HepG2 (cell line): ENCODE measurements around the gene NMRAL1. TPM values are rescaled to one million over a fixed set of nuclear protein-coding genes. Genes with fewer than 3 reads are reported as not detected.

Experiments
- FOSL2 ChIP-seq: sonication (generic); formaldehyde crosslinking; IDR thresholded peaks from 2 replicates; pipeline ENCODE4 v1.4.0; 2020; ENCODE audit warnings: missing genetic modification reagents
- FOXA3 ChIP-seq: IDR thresholded peaks from 2 replicates; pipeline ENCODE4 v1.6.1; 2016; ENCODE audit warnings: missing genetic modification reagents, missing compliant biosample characterization
- GABPA ChIP-seq, 2 experiments: IDR thresholded peaks; 2 replicates each; pipeline ENCODE4 v1.6.1; 2011 to 2016; ENCODE audit warnings: low read depth in 2 of 2, low read length in 1 of 2, missing biosample characterization in 1 of 2, missing genetic modification characterization in 1 of 2
- HHEX ChIP-seq: IDR thresholded peaks from 2 replicates; pipeline ENCODE4 v1.6.1; 2016; ENCODE audit warnings: control low read depth
- IRF2 ChIP-seq: IDR thresholded peaks from 2 replicates; pipeline ENCODE4 v1.6.1; 2018; ENCODE audit warnings: missing genetic modification reagents, missing compliant biosample characterization
- JUND ChIP-seq: sonication (generic); formaldehyde crosslinking; IDR thresholded peaks from 2 replicates; pipeline ENCODE4 v1.8.0; 2022; ENCODE audit warnings: mild to moderate bottlenecking, missing genetic modification reagents
- KAT2B ChIP-seq: fragments of 150-350 bp; IDR thresholded peaks from 2 replicates; pipeline ENCODE4 v1.6.1; 2014; ENCODE audit warnings: low read depth, low read length, borderline replicate concordance
- LBX2 ChIP-seq: sonication (generic); formaldehyde crosslinking; IDR thresholded peaks from 2 replicates; pipeline ENCODE4 v1.5.0; 2020; ENCODE audit warnings: missing genetic modification reagents, mild to moderate bottlenecking, borderline replicate concordance
- MBD4 ChIP-seq: IDR thresholded peaks from 2 replicates; pipeline ENCODE4 v1.6.1; 2012; ENCODE audit warnings: low read length, inconsistent platforms, borderline replicate concordance
- MEIS1 ChIP-seq: sonication (generic); formaldehyde crosslinking; IDR thresholded peaks from 2 replicates; pipeline ENCODE4 v1.9.0; 2021; ENCODE audit warnings: mild to moderate bottlenecking, missing genetic modification reagents, moderate library complexity, borderline replicate concordance
- MXI1 ChIP-seq: IDR thresholded peaks from 3 replicates; pipeline ENCODE4 v1.6.1; 2012; ENCODE audit warnings: low read depth, low read length, inconsistent platforms, borderline replicate concordance
- NFYB ChIP-seq: sonication (generic); formaldehyde crosslinking; IDR thresholded peaks from 2 replicates; pipeline ENCODE4 v1.4.0; 2020; ENCODE audit warnings: missing genetic modification reagents
- NR2F2 ChIP-seq: IDR thresholded peaks from 2 replicates; pipeline ENCODE4 v1.6.1; 2012; ENCODE audit warnings: low read depth, inconsistent platforms, borderline replicate concordance
- PHF21A ChIP-seq: sonication (generic); formaldehyde crosslinking; IDR thresholded peaks from 2 replicates; pipeline ENCODE4 v1.5.0; 2020; ENCODE audit warnings: mild to moderate bottlenecking, missing genetic modification reagents
- PHF8 ChIP-seq: sonication (generic); formaldehyde crosslinking; IDR thresholded peaks from 2 replicates; pipeline ENCODE4 v1.5.0; 2020; ENCODE audit warnings: missing genetic modification reagents
- PITX1 ChIP-seq: sonication (generic); formaldehyde crosslinking; IDR thresholded peaks from 2 replicates; pipeline ENCODE4 v1.5.1; 2020; ENCODE audit warnings: mild to moderate bottlenecking, missing genetic modification reagents
- POLR2AphosphoS2 ChIP-seq: IDR thresholded peaks from 2 replicates; pipeline ENCODE4 v1.6.1; 2011; ENCODE audit warnings: low read depth, low read length, improper control_type of control experiment
- TFAP4 ChIP-seq: sonication (generic); IDR thresholded peaks from 2 replicates; pipeline ENCODE4 v1.6.1; 2016; ENCODE audit warnings: low read depth, borderline replicate concordance
- TFDP1 ChIP-seq: IDR thresholded peaks from 2 replicates; pipeline ENCODE4 v1.6.1; 2016; ENCODE audit warnings: missing compliant biosample characterization, missing genetic modification reagents, borderline replicate concordance
- TP53 ChIP-seq: sonication (generic); formaldehyde crosslinking; conservative IDR thresholded peaks from 2 replicates; pipeline ENCODE4 v1.4.0; 2020; ENCODE audit warnings: missing genetic modification reagents
- ZC3H13 ChIP-seq: sonication (generic); formaldehyde crosslinking; IDR thresholded peaks from 2 replicates; pipeline ENCODE4 v1.8.1; 2023; ENCODE audit warnings: mild to moderate bottlenecking, missing genetic modification reagents, moderate library complexity
- ZMAT3 ChIP-seq: sonication (generic); formaldehyde crosslinking; conservative IDR thresholded peaks from 2 replicates; pipeline ENCODE4 v1.7.0; 2021; ENCODE audit warnings: missing genetic modification reagents
- ZNF10 ChIP-seq: sonication (generic); formaldehyde crosslinking; IDR thresholded peaks from 2 replicates; pipeline ENCODE4 v1.4.0; 2020; ENCODE audit warnings: mild to moderate bottlenecking, low read depth, missing genetic modification reagents, borderline replicate concordance
- ZNF207 ChIP-seq: fragments of 450-650 bp; IDR thresholded peaks from 2 replicates; pipeline ENCODE4 v1.6.1; 2016; ENCODE audit warnings: antibody characterized with exemption, borderline replicate concordance
- ZNF235 ChIP-seq: sonication (generic); formaldehyde crosslinking; IDR thresholded peaks from 2 replicates; pipeline ENCODE4 v1.8.1; 2023; ENCODE audit warnings: mild to moderate bottlenecking, missing genetic modification reagents, borderline replicate concordance
- ZNF333 ChIP-seq: sonication (generic); formaldehyde crosslinking; IDR thresholded peaks from 2 replicates; pipeline ENCODE4 v1.4.0; 2020; ENCODE audit warnings: mild to moderate bottlenecking, missing genetic modification reagents, borderline replicate concordance
- ZNF550 ChIP-seq: sonication (generic); formaldehyde crosslinking; IDR thresholded peaks from 2 replicates; pipeline ENCODE4 v1.4.0; 2020; ENCODE audit warnings: mild to moderate bottlenecking, missing genetic modification reagents, borderline replicate concordance
- ZNF780A ChIP-seq: sonication (generic); formaldehyde crosslinking; IDR thresholded peaks from 2 replicates; pipeline ENCODE4 v1.8.0; 2022; ENCODE audit warnings: mild to moderate bottlenecking, missing genetic modification reagents, moderate library complexity
- ZNF792 ChIP-seq: IDR thresholded peaks from 2 replicates; pipeline ENCODE4 v1.6.1; 2016
- ZNF841 ChIP-seq: sonication (generic); formaldehyde crosslinking; IDR thresholded peaks from 2 replicates; pipeline ENCODE4 v1.8.1; 2023; ENCODE audit warnings: missing genetic modification reagents, borderline replicate concordance
- ZSCAN30 ChIP-seq: sonication (generic); formaldehyde crosslinking; IDR thresholded peaks from 2 replicates; pipeline ENCODE4 v1.5.0; 2020; ENCODE audit warnings: mild to moderate bottlenecking, missing genetic modification reagents
- polyA plus RNA-seq, 8 experiments: library from polyadenylated mRNA; depleted of rRNA in 3 of 8; stranded (reverse) in 7 of 8; unstranded in 1 of 8; fragments of >200 nt; fragmentation: Illumina TruSeq in 4 of 8; extraction: Trizol in 4 of 8; gene quantifications; 2 replicates each; pipeline versions ENCODE4 v1.2.1 to v1.2.3, GENCODE V29; 2011 to 2016; ENCODE audit warnings: low read depth in 4 of 8, missing spikeins in 1 of 8, mixed read lengths in 1 of 8; ENCODE audit not compliant: insufficient read depth in 1 of 8
- total RNA-seq, 5 experiments: library from RNA; depleted of rRNA; stranded (reverse); fragments of >200 nt; fragmentation: Illumina TruSeq; extraction: Trizol; gene quantifications; 2 replicates each; pipeline ENCODE4 v1.2.3, GENCODE V29; 2016; ENCODE audit warnings: low read depth in 1 of 5

Gene NMRAL1
- total and polyA plus RNA-seq, 2 of the 13 experiments (the other 11 are each of a cell fraction or from before 2014, with no cell fraction given) = 30.8 to 33.1 TPM

GRCh38 chr16:4426021-4426684, 48.3 kb downstream of the NMRAL1 start (continued):
- TF ChIP-seq ZNF10 (no peak), TFAP4 (0 out of 2 replicates have a peak, but pooled peaks have one; percentile 53), ZNF780A (CRISPR knock-in tag) (no peak), ZNF841 (CRISPR knock-in tag) (no peak), JUND (CRISPR knock-in tag) (no peak; the same call in 1 of the 2 replicates), ZNF207 (no peak), TFDP1 (CRISPR knock-in tag) (peak; percentile 52; the same call in 1 of the 2 replicates), FOXA3 (CRISPR knock-in tag) (peak; percentile 53), GABPA (IDR thresholded peaks at IDR 0.05; ENCODE audit: low read depth, low read length) (no peak), GABPA (CRISPR knock-in tag; IDR thresholded peaks at IDR 0.05; ENCODE audit: low read depth) (peak; percentile 65), PITX1 (CRISPR knock-in tag) (0 out of 2 replicates have a peak, but pooled peaks have one; percentile 3), ZC3H13 (CRISPR knock-in tag) (no peak), KAT2B (no peak), ZSCAN30 (CRISPR knock-in tag) (no peak), HHEX (CRISPR knock-in tag) (peak; percentile 67; the same call in 1 of the 2 replicates), POLR2AphosphoS2 (no peak), TP53 (no peak), NR2F2 (peak; percentile 64; the same call in 1 of the 2 replicates), MBD4 (no peak), ZNF333 (0 out of 2 replicates have a peak, but pooled peaks have one; percentile 50), IRF2 (0 out of 2 replicates have a peak, but pooled peaks have one; percentile 43), ZMAT3 (CRISPR knock-in tag) (peak; percentile 76; the same call in 1 of the 2 replicates), NFYB (CRISPR knock-in tag) (no peak), MXI1 (peak; percentile 73; the same call in 1 of the 3 replicates), LBX2 (CRISPR knock-in tag) (no peak), FOSL2 (no peak; the same call in 1 of the 2 replicates), ZNF550 (CRISPR knock-in tag) (no peak; the same call in 1 of the 2 replicates), ZNF792 (peak; percentile 58; the same call in 1 of the 2 replicates), ZNF235 (peak; percentile 99), PHF21A (CRISPR knock-in tag) (0 out of 2 replicates have a peak, but pooled peaks have one; percentile 63), PHF8 (CRISPR knock-in tag) (peak; percentile 38), MEIS1 (CRISPR knock-in tag) (peak; percentile 96)
